Measurements from ENCODE around the gene ARL10. TPM values are rescaled to one million over a fixed set of nuclear protein-coding genes. Genes with fewer than 3 reads are reported as not detected.

The ARL10 gene
- total and polyA plus RNA-seq, 3 experiments from 2014 or later = 2.1 to 14.0 (median 12.9) TPM

DNA sequence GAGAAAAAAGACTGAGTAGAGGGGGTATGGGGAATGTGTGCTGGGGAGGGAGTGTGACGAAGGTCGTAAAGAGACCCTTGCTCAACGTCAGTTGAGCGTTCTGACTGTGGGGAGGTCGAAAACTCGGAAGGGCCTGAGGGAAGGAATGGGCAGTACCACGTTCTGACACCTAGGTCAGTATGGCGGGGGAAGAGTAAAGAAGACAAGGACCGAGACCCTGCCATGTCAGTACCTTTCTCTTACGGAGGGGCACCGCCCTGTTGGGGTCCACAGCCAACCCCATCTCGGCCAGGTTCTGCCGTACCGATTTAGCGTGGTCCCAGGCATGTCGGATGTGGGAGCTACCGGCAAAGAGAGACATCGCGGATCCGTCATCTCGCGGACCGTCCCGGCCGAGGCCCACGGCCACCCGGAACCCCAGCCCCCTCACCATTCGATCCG lies 22.7 kb downstream of the ARL10 start:
- no peaks in the 10 kb centered on the region for H3K9me3 Mint-ChIP-seq
- DNase-seq = no peak

DNA sequence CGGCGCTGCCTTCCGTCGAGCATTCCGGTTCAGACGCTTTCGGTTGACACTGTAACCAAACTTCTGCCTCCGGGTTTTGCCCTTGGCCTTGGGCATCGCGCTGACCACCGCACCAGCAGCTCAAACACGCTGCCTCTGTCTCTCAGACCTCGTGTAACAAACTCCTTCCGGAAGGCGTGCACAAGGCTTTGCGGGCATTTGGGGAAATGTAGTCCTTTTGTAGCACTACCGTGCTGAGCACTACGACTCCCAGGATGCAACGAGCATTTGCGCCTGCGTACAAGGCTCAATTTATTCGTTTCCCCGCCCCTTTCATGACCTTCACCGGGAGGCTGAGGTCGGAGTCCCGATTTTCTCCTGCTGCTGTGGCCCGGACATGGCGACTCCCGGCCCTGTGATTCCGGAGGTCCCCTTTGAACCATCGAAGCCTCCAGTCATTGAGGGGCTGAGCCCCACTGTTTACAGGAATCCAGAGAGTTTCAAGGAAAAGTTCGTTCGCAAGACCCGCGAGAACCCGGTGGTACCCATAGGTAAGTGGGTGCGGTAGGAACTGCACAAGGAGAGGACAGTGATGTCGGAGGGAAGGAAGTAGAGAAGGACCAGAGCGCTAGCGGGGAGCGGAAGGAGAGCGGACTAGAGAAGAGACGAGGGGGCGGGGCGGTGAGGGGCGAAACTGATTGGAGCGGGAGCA lies 23.3 kb downstream of the ARL10 start, which contains the start of the genes HIGD2A and NOP16:
HIGD2A (plus strand) TSS at position 308 of the 691 bp plus-strand sequence; CDS start at position 377, 69 bp downstream.
NOP16 (minus strand) TSS at position 155 of the 691 bp plus-strand sequence; CDS start at position 96, 59 bp downstream.
- peaks cover 27 to 34% (median 34%) of the 10 kb centered on the region in 3 donors for H3K4me1 Mint-ChIP-seq
- POLR2A ChIA-PET = interaction anchor here (0.5 to 2.6 kb wide), 7 partner anchors 27 to 615 kb away, joined by 3 to 40 read pairs (median 5); partner anchors contain the start of genes FAF2, KIAA1191 and RNF44
- H3K4me1 ChIP-seq (ENCODE audit: insufficient read depth, low read length) = peaks cover 24% of the 10 kb centered on the region
- CTCF ChIA-PET = interaction anchor here (0.9 to 1.9 kb wide), 5 partner anchors 27 to 963 kb away, joined by 3 to 7 read pairs (median 3); partner anchors contain the start of genes KIAA1191 and LMAN2
- H3K4me3 Mint-ChIP-seq = peak within 1 kb of the TSS; percentile 96 to 100 (median 99)
- no peaks in the 10 kb centered on the region for H3K27me3 Mint-ChIP-seq
- H3K27me3 ChIP-seq (ENCODE audit: insufficient read depth, low read length, poor library complexity, severe bottlenecking) = no peaks in the 10 kb centered on the region
- H3K36me3 Mint-ChIP-seq = peaks cover 0 to 82% (median 9%) of the 10 kb centered on the region in 3 donors
- H3K27ac ChIP-seq (ENCODE audit: low read depth, low read length) = peak within 1 kb of the TSS; percentile 93
- peak; percentile 98 to 100 (median 98) for DNase-seq
- H3K36me3 ChIP-seq (ENCODE audit: insufficient read depth, low read length) = peaks cover 22% of the 10 kb centered on the region
- H3K9me3 Mint-ChIP-seq = no peaks in the 10 kb centered on the region
- H3K4me3 ChIP-seq (ENCODE audit: low read length) = peak within 1 kb of the TSS; percentile 99
- peak within 1 kb of the TSS; percentile 97 to 100 (median 99) for H3K27ac Mint-ChIP-seq
- H3K9me3 ChIP-seq (ENCODE audit: low read length) = no peaks in the 10 kb centered on the region

More for the DNA sequence above, 22.7 kb downstream of the ARL10 start:
- Mint-ChIP-seq H3K27ac (peak overlapping the region; percentile 97 to 100 (median 99)), H3K36me3 (peaks cover 0 to 82% (median 9%) of the 10 kb centered on the region in 3 donors), H3K4me3 (peak overlapping the region; percentile 96 to 100 (median 99)), H3K27me3 (no peaks in the 10 kb centered on the region), H3K4me1 (peaks cover 27 to 34% (median 34%) of the 10 kb centered on the region in 3 donors)
- peak overlapping the region; percentile 99 for H3K4me3 ChIP-seq (ENCODE audit: low read length)
- H3K27ac ChIP-seq (ENCODE audit: low read depth, low read length) = peak overlapping the region; percentile 93
- peaks cover 24% of the 10 kb centered on the region for H3K4me1 ChIP-seq (ENCODE audit: insufficient read depth, low read length)
- CTCF ChIA-PET = interaction anchor here (0.9 to 1.9 kb wide), 5 partner anchors 26 to 963 kb away, joined by 3 to 7 read pairs (median 3); partner anchors contain the start of genes KIAA1191 and LMAN2
- POLR2A ChIA-PET = interaction anchor here (0.7 to 2.6 kb wide), 6 partner anchors 26 to 616 kb away, joined by 3 to 40 read pairs (median 6); partner anchors contain the start of genes FAF2, KIAA1191 and RNF44
- H3K36me3 ChIP-seq (ENCODE audit: insufficient read depth, low read length) = peaks cover 28% of the 10 kb centered on the region
- no peaks in the 10 kb centered on the region for H3K9me3 ChIP-seq (ENCODE audit: low read length)
- no peaks in the 10 kb centered on the region for H3K27me3 ChIP-seq (ENCODE audit: insufficient read depth, low read length, poor library complexity, severe bottlenecking)

DNA sequence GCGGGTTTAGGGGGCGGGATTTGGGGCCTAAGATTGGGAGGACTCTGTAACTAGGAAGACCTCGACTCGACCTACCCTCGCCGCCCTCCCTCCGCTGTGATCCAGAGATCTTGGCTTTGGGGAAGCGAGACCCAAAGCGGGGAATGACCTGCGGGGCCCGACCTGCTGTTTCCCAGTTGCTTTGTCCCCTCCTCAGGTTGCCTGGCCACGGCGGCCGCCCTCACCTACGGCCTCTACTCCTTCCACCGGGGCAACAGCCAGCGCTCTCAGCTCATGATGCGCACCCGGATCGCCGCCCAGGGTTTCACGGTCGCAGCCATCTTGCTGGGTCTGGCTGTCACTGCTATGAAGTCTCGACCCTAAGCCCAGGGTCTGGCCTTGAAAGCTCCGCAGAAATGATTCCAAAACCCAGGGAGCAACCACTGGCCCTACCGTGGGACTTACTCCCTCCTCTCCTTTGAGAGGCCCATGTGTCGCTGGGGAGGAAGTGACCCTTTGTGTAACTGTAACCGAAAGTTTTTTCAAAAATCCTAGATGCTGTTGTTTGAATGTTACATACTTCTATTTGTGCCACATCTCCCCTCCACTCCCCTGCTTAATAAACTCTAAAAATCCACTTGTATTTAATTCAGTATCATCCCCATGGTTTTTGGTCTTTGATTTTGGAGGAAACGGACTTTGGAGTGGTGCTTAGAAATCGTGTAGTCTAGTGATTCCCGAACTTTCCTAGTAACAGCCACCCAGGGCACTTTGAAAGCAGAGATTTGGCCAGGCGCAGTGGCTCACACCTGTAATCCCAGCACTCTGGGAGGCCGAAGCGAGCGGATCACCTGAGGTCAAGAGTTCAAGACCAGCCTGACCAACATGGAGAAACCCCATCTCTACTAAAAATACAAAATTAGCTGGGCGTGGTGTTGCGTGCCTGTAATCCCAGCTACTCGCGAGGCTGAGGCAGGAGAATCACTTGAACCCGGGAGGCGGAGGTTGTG lies 24.1 kb downstream of the ARL10 start:
- ChIA-PET CTCF (interaction anchor here (0.8 to 1.1 kb wide), 3 partner anchors 27 to 962 kb away, joined by 3 to 4 read pairs (median 3); partner anchors contain the start of genes KIAA1191 and LMAN2), POLR2A (interaction anchor here (0.5 to 2.6 kb wide), 4 partner anchors 28 to 154 kb away, joined by 3 to 40 read pairs (median 12); partner anchors contain the start of genes FAF2, KIAA1191 and RNF44)
- H3K27ac Mint-ChIP-seq = peak overlapping the region; percentile 97 to 100 (median 99)
- H3K4me1 Mint-ChIP-seq = peaks cover 27 to 34% (median 34%) of the 10 kb centered on the region in 3 donors
- H3K36me3 Mint-ChIP-seq = peaks cover 0 to 78% (median 6%) of the 10 kb centered on the region in 3 donors
- DNase-seq = no peak
- H3K27me3 ChIP-seq (ENCODE audit: insufficient read depth, low read length, poor library complexity, severe bottlenecking) = no peaks in the 10 kb centered on the region
- H3K4me3 Mint-ChIP-seq = peak overlapping the region; percentile 96 to 100 (median 99)
- H3K36me3 ChIP-seq (ENCODE audit: insufficient read depth, low read length) = peaks cover 15% of the 10 kb centered on the region
- H3K27me3 Mint-ChIP-seq = no peaks in the 10 kb centered on the region
- H3K9me3 ChIP-seq (ENCODE audit: low read length) = no peaks in the 10 kb centered on the region
- H3K4me3 ChIP-seq (ENCODE audit: low read length) = peak overlapping the region; percentile 99
- peaks cover 24% of the 10 kb centered on the region for H3K4me1 ChIP-seq (ENCODE audit: insufficient read depth, low read length)
- no peaks in the 10 kb centered on the region for H3K9me3 Mint-ChIP-seq
- peak overlapping the region; percentile 93 for H3K27ac ChIP-seq (ENCODE audit: low read depth, low read length)

DNA sequence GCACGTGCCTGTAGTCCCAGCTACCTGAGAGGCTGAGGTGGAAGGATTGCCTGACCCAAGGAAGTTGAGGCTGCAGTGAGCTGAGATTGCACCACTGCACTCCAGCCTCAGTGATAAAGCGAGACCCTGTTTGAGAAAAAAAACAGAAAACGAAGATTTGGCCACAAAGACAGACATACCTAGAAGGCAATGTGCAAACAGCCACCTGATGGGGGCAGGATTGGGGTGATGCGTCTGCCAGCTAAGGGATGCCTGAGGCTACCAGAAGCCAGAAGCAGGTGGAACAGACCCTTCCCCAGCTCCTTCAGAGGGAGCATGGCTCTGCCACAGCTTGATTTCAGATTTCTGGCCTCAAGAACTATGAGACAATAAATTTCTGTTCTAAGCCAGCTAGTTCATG lies 26.2 kb downstream of the ARL10 start:
- H3K36me3 ChIP-seq (ENCODE audit: insufficient read depth, low read length) = no peaks in the 10 kb centered on the region
- Mint-ChIP-seq H3K4me3 (peak overlapping the region in 1 of 7 donors; percentile 35), H3K27me3 (no peaks in the 10 kb centered on the region), H3K36me3 (peaks cover 0 to 71% (median 6%) of the 10 kb centered on the region in 3 donors), H3K27ac (peak overlapping the region in 3 of 8 donors; percentile 27 to 78 (median 45)), H3K4me1 (peaks cover 25 to 30% (median 26%) of the 10 kb centered on the region in 3 donors), H3K9me3 (no peaks in the 10 kb centered on the region)
- POLR2A ChIA-PET = no interaction called here
- H3K27me3 ChIP-seq (ENCODE audit: insufficient read depth, low read length, poor library complexity, severe bottlenecking) = no peaks in the 10 kb centered on the region
- H3K9me3 ChIP-seq (ENCODE audit: low read length) = no peaks in the 10 kb centered on the region
- H3K4me1 ChIP-seq (ENCODE audit: insufficient read depth, low read length) = peaks cover 20% of the 10 kb centered on the region
- no peak overlapping the region for H3K27ac ChIP-seq (ENCODE audit: low read depth, low read length)
- no peak for DNase-seq
- no peak overlapping the region for H3K4me3 ChIP-seq (ENCODE audit: low read length)
- CTCF ChIA-PET = interaction anchor here (1.6 kb wide), 1 partner anchor 30 kb away, joined by 5 read pairs; the partner anchor contains the start of gene KIAA1191

DNA sequence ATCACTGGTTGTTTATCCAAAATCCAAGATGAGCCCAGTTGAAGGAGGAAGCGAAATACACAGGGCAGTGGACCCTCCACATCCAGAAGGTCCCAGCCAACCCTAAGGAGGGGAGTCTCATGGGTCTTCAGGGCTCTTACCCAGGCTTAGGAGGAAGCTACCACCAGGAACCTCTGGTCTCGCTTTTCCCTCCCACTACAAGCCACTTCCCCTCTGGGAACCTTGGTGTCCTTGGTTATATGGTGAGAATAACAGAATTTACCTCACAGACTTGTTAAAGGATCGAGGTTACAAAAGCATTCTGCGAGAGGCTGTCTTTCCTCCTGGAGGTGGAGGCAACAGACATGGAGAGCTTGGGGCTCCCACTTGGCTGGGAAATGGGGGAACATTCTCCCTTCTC lies 26.7 kb downstream of the ARL10 start:
- Mint-ChIP-seq H3K27ac (peak overlapping the region in 2 of 8 donors; percentile 27 to 78), H3K4me3 (peak overlapping the region in 1 of 7 donors; percentile 35), H3K9me3 (no peaks in the 10 kb centered on the region), H3K4me1 (peaks cover 20 to 24% (median 20%) of the 10 kb centered on the region in 3 donors), H3K27me3 (no peaks in the 10 kb centered on the region), H3K36me3 (peaks cover 0 to 74% (median 6%) of the 10 kb centered on the region in 3 donors)
- ChIA-PET POLR2A (no interaction called here), CTCF (interaction anchor here (1.6 kb wide), 1 partner anchor 30 kb away, joined by 5 read pairs; the partner anchor contains the start of gene KIAA1191)
- Histone ChIP-seq H3K27me3 (ENCODE audit: insufficient read depth, low read length, poor library complexity, severe bottlenecking) (no peaks in the 10 kb centered on the region), H3K9me3 (ENCODE audit: low read length) (no peaks in the 10 kb centered on the region), H3K36me3 (ENCODE audit: insufficient read depth, low read length) (no peaks in the 10 kb centered on the region), H3K4me3 (ENCODE audit: low read length) (no peak overlapping the region), H3K4me1 (ENCODE audit: insufficient read depth, low read length) (peaks cover 15% of the 10 kb centered on the region), H3K27ac (ENCODE audit: low read depth, low read length) (no peak overlapping the region)
- no peak for DNase-seq

DNA sequence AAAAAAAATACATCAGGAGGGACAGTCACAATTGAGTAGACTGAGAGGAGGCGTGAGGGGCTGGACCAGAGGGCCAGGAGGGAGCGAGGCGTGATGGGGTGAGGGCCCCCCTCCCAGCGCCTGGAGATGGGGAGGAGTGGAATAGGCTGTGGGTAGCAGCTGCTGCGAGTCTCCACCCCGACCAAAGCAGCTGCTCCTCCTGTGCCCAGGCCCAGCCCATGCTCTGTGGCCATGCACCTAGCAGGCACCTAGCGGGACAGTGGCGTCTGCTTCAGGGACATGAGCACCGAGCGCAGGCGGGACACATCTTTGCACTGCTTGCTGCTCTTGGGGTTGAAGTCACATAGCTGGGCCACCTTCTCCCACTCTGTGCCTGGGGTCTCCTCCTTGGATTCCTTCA lies 27.2 kb downstream of the ARL10 start:
- Mint-ChIP-seq H3K4me1 (peaks cover 15 to 19% (median 16%) of the 10 kb centered on the region in 3 donors), H3K4me3 (no peak overlapping the region), H3K27me3 (no peaks in the 10 kb centered on the region), H3K9me3 (no peaks in the 10 kb centered on the region), H3K36me3 (peaks cover 0 to 74% (median 4%) of the 10 kb centered on the region in 3 donors), H3K27ac (peak overlapping the region in 1 of 8 donors; percentile 66)
- no peak overlapping the region for H3K27ac ChIP-seq (ENCODE audit: low read depth, low read length)
- no peak overlapping the region for H3K4me3 ChIP-seq (ENCODE audit: low read length)
- H3K36me3 ChIP-seq (ENCODE audit: insufficient read depth, low read length) = no peaks in the 10 kb centered on the region
- peaks cover 10% of the 10 kb centered on the region for H3K4me1 ChIP-seq (ENCODE audit: insufficient read depth, low read length)
- no peaks in the 10 kb centered on the region for H3K27me3 ChIP-seq (ENCODE audit: insufficient read depth, low read length, poor library complexity, severe bottlenecking)
- H3K9me3 ChIP-seq (ENCODE audit: low read length) = no peaks in the 10 kb centered on the region
- POLR2A ChIA-PET = no interaction called here
- DNase-seq = no peak
- CTCF ChIA-PET = interaction anchor here (1.6 kb wide), 1 partner anchor 31 kb away, joined by 5 read pairs; the partner anchor contains the start of gene KIAA1191

DNA sequence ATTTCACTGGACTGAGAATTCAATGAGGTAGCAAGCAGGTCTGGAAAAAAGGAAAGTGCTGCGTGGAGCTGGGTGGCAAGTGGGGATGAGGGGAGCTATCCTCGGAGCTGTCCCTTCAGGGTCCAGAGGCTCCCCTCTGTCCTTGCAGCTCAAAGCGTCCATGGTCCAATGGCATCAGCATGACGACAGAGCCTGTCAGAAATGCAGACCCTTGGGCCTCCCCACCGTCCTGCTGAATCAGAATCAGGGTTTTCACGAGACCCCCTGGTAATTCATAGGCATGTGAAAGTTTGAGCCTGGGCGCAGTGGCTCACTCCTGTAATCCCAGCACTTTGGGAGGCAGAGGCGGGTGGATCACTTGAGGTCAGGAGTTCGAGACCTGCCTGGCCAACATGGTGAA lies 28.8 kb downstream of the ARL10 start:
- peaks cover 6 to 7% (median 6%) of the 10 kb centered on the region in 3 donors for H3K4me1 Mint-ChIP-seq
- H3K27me3 Mint-ChIP-seq = no peaks in the 10 kb centered on the region
- no peak overlapping the region for H3K4me3 ChIP-seq (ENCODE audit: low read length)
- no peak overlapping the region for H3K27ac Mint-ChIP-seq
- no peaks in the 10 kb centered on the region for H3K9me3 ChIP-seq (ENCODE audit: low read length)
- no peaks in the 10 kb centered on the region for H3K27me3 ChIP-seq (ENCODE audit: insufficient read depth, low read length, poor library complexity, severe bottlenecking)
- H3K4me1 ChIP-seq (ENCODE audit: insufficient read depth, low read length) = peaks cover 5% of the 10 kb centered on the region
- peak in 1 of 5 donors; percentile 23 for DNase-seq
- no peaks in the 10 kb centered on the region for H3K36me3 ChIP-seq (ENCODE audit: insufficient read depth, low read length)
- peaks cover 0 to 70% (median 8%) of the 10 kb centered on the region in 3 donors for H3K36me3 Mint-ChIP-seq
- ChIA-PET POLR2A (no interaction called here), CTCF (interaction anchor here (1.0 kb wide), 1 partner anchor 33 kb away, joined by 3 read pairs; the partner anchor contains the start of gene KIAA1191)
- no peak overlapping the region for H3K27ac ChIP-seq (ENCODE audit: low read depth, low read length)
- no peaks in the 10 kb centered on the region for H3K9me3 Mint-ChIP-seq
- no peak overlapping the region for H3K4me3 Mint-ChIP-seq

Measured in CD8-positive, alpha-beta memory T cell (primary cell).